Astrocyte (in vitro differentiated cells and primary cell): ENCODE data around the gene HSF2BP. TPM values are rescaled to one million over a fixed set of nuclear protein-coding genes. Genes with fewer than 3 reads are reported as not detected.
A peak's percentile ranks its signal among the peaks of the same experiment; 100 is the strongest.

Experiments
- DNase-seq: peaks from one replicate; pipeline ENCODE4 v3.0.0-alpha.2; 2010; ENCODE audit warnings: low read depth
- FAIRE-seq: peaks from 2 replicates; lab custom pipeline; 2011; peaks lifted over from hg19 to GRCh38; lab: Jason Lieb, UNC
- H2AFZ ChIP-seq: 2 replicates; pipeline ENCODE4 v1.6.0; 2012; ENCODE audit warnings: low read depth, low read length, inconsistent platforms
- H3K27ac ChIP-seq: 2 replicates; pipeline ENCODE4 v1.5.1; 2011; ENCODE audit warnings: low read depth, low read length, inconsistent platforms
- H3K27me3 ChIP-seq: 2 replicates; pipeline ENCODE4 v1.6.0; 2011; ENCODE audit warnings: low read length, inconsistent platforms; ENCODE audit not compliant: insufficient read depth
- H3K36me3 ChIP-seq: 2 replicates; pipeline ENCODE4 v1.5.1; 2011; ENCODE audit warnings: low read length, inconsistent platforms; ENCODE audit not compliant: insufficient read depth
- H3K4me1 ChIP-seq: 2 replicates; pipeline ENCODE4 v1.5.1; 2011; ENCODE audit warnings: low read length, inconsistent platforms; ENCODE audit not compliant: insufficient read depth
- H3K4me2 ChIP-seq: 2 replicates; pipeline ENCODE4 v1.6.0; 2012; ENCODE audit warnings: low read length, inconsistent platforms
- H3K4me3 ChIP-seq: 2 replicates; pipeline ENCODE4 v1.5.1; 2011; ENCODE audit warnings: low read depth, mild to moderate bottlenecking, low read length, inconsistent platforms; ENCODE audit not compliant: insufficient read depth
- H3K79me2 ChIP-seq: 2 replicates; pipeline ENCODE4 v1.6.0; 2012; ENCODE audit warnings: mild to moderate bottlenecking, low read length, inconsistent platforms; ENCODE audit not compliant: insufficient read depth
- H3K9ac ChIP-seq: 2 replicates; pipeline ENCODE4 v1.6.0; 2012; ENCODE audit warnings: mild to moderate bottlenecking, low read length, inconsistent platforms
- H3K9me3 ChIP-seq: 2 replicates; pipeline ENCODE4 v1.5.1; 2012; ENCODE audit warnings: low read depth, mild to moderate bottlenecking, low read length, inconsistent platforms; ENCODE audit not compliant: insufficient read depth
- H4K20me1 ChIP-seq: 2 replicates; pipeline ENCODE4 v1.6.0; 2012; ENCODE audit warnings: low read length, inconsistent platforms; ENCODE audit not compliant: insufficient read depth
- H3K27ac Mint-ChIP-seq: one replicate; pipeline ENCODE4 v1.8.0; 2021; ENCODE audit warnings: mild to moderate bottlenecking, mixed read lengths; ENCODE audit not compliant: unreplicated experiment
- H3K27me3 Mint-ChIP-seq: one replicate; pipeline ENCODE4 v1.8.0; 2021; ENCODE audit warnings: low read depth, mixed read lengths; ENCODE audit not compliant: unreplicated experiment
- H3K36me3 Mint-ChIP-seq: one replicate; pipeline ENCODE4 v1.8.0; 2021; ENCODE audit warnings: low read depth, mixed read lengths; ENCODE audit not compliant: unreplicated experiment
- H3K4me1 Mint-ChIP-seq: one replicate; pipeline ENCODE4 v1.8.0; 2021; ENCODE audit warnings: low read depth, mixed read lengths; ENCODE audit not compliant: unreplicated experiment
- H3K4me3 Mint-ChIP-seq: one replicate; pipeline ENCODE4 v1.8.0; 2021; ENCODE audit warnings: mild to moderate bottlenecking, moderate library complexity, mixed read lengths; ENCODE audit not compliant: unreplicated experiment
- H3K9me3 Mint-ChIP-seq: one replicate; pipeline ENCODE4 v1.8.0; 2021; ENCODE audit warnings: mild to moderate bottlenecking, mixed read lengths; ENCODE audit not compliant: unreplicated experiment
- CTCF ChIP-seq: IDR thresholded peaks from 2 replicates; pipeline ENCODE4 v1.5.1; 2011; ENCODE audit warnings: low read depth, mild to moderate bottlenecking, inconsistent platforms, low read length, moderate library complexity; ENCODE audit not compliant: insufficient read depth
- EZH2 ChIP-seq: IDR thresholded peaks from 2 replicates; pipeline ENCODE4 v1.6.1; 2012; ENCODE audit warnings: mild to moderate bottlenecking, low read length, inconsistent platforms; ENCODE audit not compliant: insufficient read depth
- total RNA-seq: library from RNA; stranded (reverse); gene quantifications from 2 replicates; pipeline ENCODE4 v1.2.1, GENCODE V29; 2021

HSF2BP gene
- total RNA-seq, 1 donor from 2014 or later: 3.2 TPM

DNA sequence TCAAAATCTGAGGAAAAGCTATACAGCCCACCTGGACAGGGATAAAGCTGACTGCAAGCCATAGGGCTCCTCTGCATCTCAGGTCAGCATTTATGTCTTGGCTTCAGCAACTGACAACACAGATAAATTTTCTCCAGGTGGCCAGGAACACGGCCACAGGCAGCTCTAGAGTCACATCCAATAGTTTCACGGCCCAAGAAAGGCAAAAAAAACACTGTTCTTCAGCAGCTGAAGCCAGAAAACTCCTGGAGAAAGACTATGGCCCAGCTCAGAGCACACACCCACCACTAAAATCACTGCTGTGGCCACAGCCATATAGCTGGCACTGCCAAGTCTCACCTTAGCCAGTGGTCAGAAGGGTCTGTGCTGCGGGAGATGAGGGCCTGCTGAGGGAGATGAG, 77.8 kb downstream of the HSF2BP start:
- Mint-ChIP-seq H3K4me3 (no peak overlapping the region), H3K27me3 (no peaks in the 10 kb centered on the region), H3K4me1 (peaks cover 24% of the 10 kb centered on the region), H3K9me3 (no peaks in the 10 kb centered on the region), H3K27ac (no peak overlapping the region), H3K36me3 (peaks cover 7% of the 10 kb centered on the region)
- Histone ChIP-seq H3K27ac (no peak overlapping the region), H3K9me3 (no peaks in the 10 kb centered on the region), H3K9ac (no peak overlapping the region), H4K20me1 (no peaks in the 10 kb centered on the region), H3K4me1 (peaks cover 10% of the 10 kb centered on the region), H2AFZ (no peak overlapping the region), H3K79me2 (no peaks in the 10 kb centered on the region), H3K4me2 (no peak overlapping the region), H3K36me3 (no peaks in the 10 kb centered on the region), H3K27me3 (no peaks in the 10 kb centered on the region), H3K4me3 (no peak overlapping the region)
- DNase-seq (no peak), FAIRE-seq (no peak)
- TF ChIP-seq EZH2 (no peak), CTCF (no peak)

GRCh38 chr21:43578677-43579303, 80.5 kb downstream of the HSF2BP start:
- FAIRE-seq: no peak

More at GRCh38 chr21:43578677-43579303, 80.5 kb downstream of the HSF2BP start:
- no peaks in the 10 kb centered on the region for H3K79me2 ChIP-seq
- H3K36me3 ChIP-seq: no peaks in the 10 kb centered on the region
- no peaks in the 10 kb centered on the region for H4K20me1 ChIP-seq
- H3K9me3 ChIP-seq: no peaks in the 10 kb centered on the region
- H3K4me3 ChIP-seq: no peak overlapping the region
- no peaks in the 10 kb centered on the region for H3K4me1 ChIP-seq
- TF ChIP-seq EZH2: no peak
- TF ChIP-seq CTCF: no peak
- Mint-ChIP-seq H3K4me1 (peaks cover 13% of the 10 kb centered on the region), H3K4me3 (no peak overlapping the region), H3K36me3 (peaks cover 13% of the 10 kb centered on the region), H3K9me3 (no peaks in the 10 kb centered on the region), H3K27me3 (no peaks in the 10 kb centered on the region), H3K27ac (no peak overlapping the region)
- no peak overlapping the region for H2AFZ ChIP-seq
- no peak overlapping the region for H3K9ac ChIP-seq
- H3K27ac ChIP-seq: no peak overlapping the region
- no peaks in the 10 kb centered on the region for H3K27me3 ChIP-seq
- H3K4me2 ChIP-seq: no peak overlapping the region
- peak; percentile 84 for DNase-seq
